Measurements from ENCODE around the gene ATG12.

DNA sequence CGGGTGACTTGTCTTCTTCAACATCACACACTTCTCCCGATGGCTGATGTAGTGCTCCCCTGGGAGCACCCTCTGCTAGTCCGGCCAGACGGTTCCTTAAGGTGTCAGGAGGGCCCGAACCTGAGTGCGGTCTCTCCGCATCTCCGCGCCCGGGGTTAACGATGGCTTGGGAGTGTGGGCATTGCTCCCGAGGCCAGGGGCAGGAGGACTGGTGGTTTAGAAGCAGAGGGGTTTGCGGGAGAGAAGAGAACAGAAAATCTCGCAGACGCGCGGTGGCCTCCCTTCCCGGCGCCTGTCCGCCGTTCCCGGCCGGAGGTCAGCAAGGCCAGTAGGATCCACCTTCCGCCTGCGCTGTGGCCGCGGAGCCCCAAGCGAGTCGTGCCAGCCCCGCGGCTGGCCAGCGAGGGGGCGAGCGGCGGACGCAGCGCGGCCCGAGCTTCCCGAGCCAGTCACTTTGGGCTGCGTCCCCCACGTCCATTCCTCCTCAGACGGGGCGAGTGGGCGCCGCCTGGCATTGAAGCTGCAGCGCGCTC, 25.6 kb downstream of the ATG12 start:
- no peak for TF ChIP-seq POLR2A (IDR thresholded peaks at IDR 0.05)
- no peak for TF ChIP-seq CTCF (IDR thresholded peaks at IDR 0.05)

Data from right lobe of liver (tissue), 4 donors.